Measurements from ENCODE around the gene R3HCC1L. TPM values are rescaled to one million over a fixed set of nuclear protein-coding genes. Genes with fewer than 3 reads are reported as not detected.

R3HCC1L gene
- total and polyA plus RNA-seq, 2 experiments from 2014 or later, result 5.2 to 12.7 TPM

- H3K4me3 ChIP-seq, result no peak overlapping the region
- H3K27ac ChIP-seq, result peak overlapping the region; percentile 8
- H4K20me1 ChIP-seq (ENCODE audit: insufficient read depth, poor library complexity, severe bottlenecking), result no peaks in the 10 kb centered on the region
- no peak overlapping the region for H3K4me2 ChIP-seq
- no peak for DNase-seq (ENCODE audit: low spot score)
- no peaks in the 10 kb centered on the region for H3K36me3 ChIP-seq (replicated peaks; ENCODE audit: insufficient read depth, low read depth)
- 61% methylated on average over 6 of the region's 6 CpGs for WGBS (ENCODE audit: low lambda C conversion rate, missing lambda C conversion rate)
- no peak for TF ChIP-seq CTCF (IDR thresholded peaks at IDR 0.05; ENCODE audit: poor library complexity)
- no peak for TF ChIP-seq EZH2phosphoT487 (IDR thresholded peaks at IDR 0.05; ENCODE audit: low read depth, severe bottlenecking, unreplicated experiment)
- no peak for TF ChIP-seq EZH2 (IDR thresholded peaks at IDR 0.05; ENCODE audit: borderline replicate concordance)
- no peaks in the 10 kb centered on the region for H3K9me3 ChIP-seq (ENCODE audit: low read depth)
- H3K9me2 ChIP-seq (replicated peaks; ENCODE audit: insufficient read depth), result no peaks in the 10 kb centered on the region
- H3K27me3 ChIP-seq, result no peaks in the 10 kb centered on the region
- no peaks in the 10 kb centered on the region for H3K79me2 ChIP-seq
- H2AFZ ChIP-seq, result no peak overlapping the region
- H3K4me1 ChIP-seq (ENCODE audit: insufficient read depth), result peaks cover 4% of the 10 kb centered on the region
Measured at GRCh38 chr10:98246911-98247805, 112.7 kb downstream of the R3HCC1L start.

GRCh38 chr10:98248018-98248417, 113.6 kb downstream of the R3HCC1L start:
- Histone ChIP-seq H3K9me2 (replicated peaks; ENCODE audit: insufficient read depth) (no peaks in the 10 kb centered on the region), H3K27me3 (no peaks in the 10 kb centered on the region), H3K36me3 (replicated peaks; ENCODE audit: insufficient read depth, low read depth) (no peaks in the 10 kb centered on the region), H3K27ac (no peak overlapping the region), H3K4me3 (no peak overlapping the region), H4K20me1 (ENCODE audit: insufficient read depth, poor library complexity, severe bottlenecking) (no peaks in the 10 kb centered on the region), H3K79me2 (no peaks in the 10 kb centered on the region), H3K4me2 (no peak overlapping the region), H2AFZ (no peak overlapping the region), H3K4me1 (ENCODE audit: insufficient read depth) (peaks cover 4% of the 10 kb centered on the region), H3K9me3 (ENCODE audit: low read depth) (no peaks in the 10 kb centered on the region)
- TF ChIP-seq CTCF (IDR thresholded peaks at IDR 0.05; ENCODE audit: poor library complexity) (no peak), EZH2phosphoT487 (IDR thresholded peaks at IDR 0.05; ENCODE audit: low read depth, severe bottlenecking, unreplicated experiment) (no peak)
- DNase-seq (ENCODE audit: low spot score), result no peak
- WGBS (ENCODE audit: low lambda C conversion rate, missing lambda C conversion rate), result 91% methylated on average over 4 of the region's 4 CpGs

- TF ChIP-seq EZH2phosphoT487 (IDR thresholded peaks at IDR 0.05; ENCODE audit: low read depth, severe bottlenecking, unreplicated experiment) (no peak), EZH2 (IDR thresholded peaks at IDR 0.05; ENCODE audit: borderline replicate concordance) (no peak)
- Histone ChIP-seq H3K27me3 (no peaks in the 10 kb centered on the region), H3K4me1 (ENCODE audit: insufficient read depth) (peaks cover 4% of the 10 kb centered on the region), H4K20me1 (ENCODE audit: insufficient read depth, poor library complexity, severe bottlenecking) (no peaks in the 10 kb centered on the region), H2AFZ (no peak overlapping the region), H3K79me2 (no peaks in the 10 kb centered on the region), H3K9me2 (replicated peaks; ENCODE audit: insufficient read depth) (no peaks in the 10 kb centered on the region), H3K27ac (no peak overlapping the region), H3K4me2 (no peak overlapping the region), H3K36me3 (replicated peaks; ENCODE audit: insufficient read depth, low read depth) (no peaks in the 10 kb centered on the region), H3K4me3 (no peak overlapping the region), H3K9me3 (ENCODE audit: low read depth) (no peaks in the 10 kb centered on the region)
- DNase-seq (ENCODE audit: low spot score), result no peak
- 92% methylated on average over 3 of the region's 3 CpGs for WGBS (ENCODE audit: low lambda C conversion rate, missing lambda C conversion rate)
Measured at GRCh38 chr10:98249134-98249533, 114.7 kb downstream of the R3HCC1L start.

GRCh38 chr10:98251399-98251798, 116.9 kb downstream of the R3HCC1L start:
- WGBS (ENCODE audit: low lambda C conversion rate, missing lambda C conversion rate), result 86% methylated on average over 8 of the region's 8 CpGs
- H3K36me3 ChIP-seq (replicated peaks; ENCODE audit: insufficient read depth, low read depth), result no peaks in the 10 kb centered on the region
- peaks cover 4% of the 10 kb centered on the region for H3K4me1 ChIP-seq (ENCODE audit: insufficient read depth)
- TF ChIP-seq EZH2 (IDR thresholded peaks at IDR 0.05; ENCODE audit: borderline replicate concordance), result no peak
- TF ChIP-seq CTCF (IDR thresholded peaks at IDR 0.05; ENCODE audit: poor library complexity), result no peak
- TF ChIP-seq EZH2phosphoT487 (IDR thresholded peaks at IDR 0.05; ENCODE audit: low read depth, severe bottlenecking, unreplicated experiment), result no peak
- H3K9me3 ChIP-seq (ENCODE audit: low read depth), result no peaks in the 10 kb centered on the region
- no peak overlapping the region for H3K4me2 ChIP-seq
- no peaks in the 10 kb centered on the region for H4K20me1 ChIP-seq (ENCODE audit: insufficient read depth, poor library complexity, severe bottlenecking)
- H3K4me3 ChIP-seq, result no peak overlapping the region
- H2AFZ ChIP-seq, result no peak overlapping the region
- H3K27me3 ChIP-seq, result no peaks in the 10 kb centered on the region
- H3K27ac ChIP-seq, result no peak overlapping the region
- no peaks in the 10 kb centered on the region for H3K79me2 ChIP-seq
- no peaks in the 10 kb centered on the region for H3K9me2 ChIP-seq (replicated peaks; ENCODE audit: insufficient read depth)
- DNase-seq (ENCODE audit: low spot score), result no peak
